ENCODE results near the gene FITM2.
"Not testable (repeated sequence)": the region's sequence is repeated elsewhere in the genome, so short reads cannot be mapped to it uniquely, and the experiment has no call there.

The FITM2 gene

DNA sequence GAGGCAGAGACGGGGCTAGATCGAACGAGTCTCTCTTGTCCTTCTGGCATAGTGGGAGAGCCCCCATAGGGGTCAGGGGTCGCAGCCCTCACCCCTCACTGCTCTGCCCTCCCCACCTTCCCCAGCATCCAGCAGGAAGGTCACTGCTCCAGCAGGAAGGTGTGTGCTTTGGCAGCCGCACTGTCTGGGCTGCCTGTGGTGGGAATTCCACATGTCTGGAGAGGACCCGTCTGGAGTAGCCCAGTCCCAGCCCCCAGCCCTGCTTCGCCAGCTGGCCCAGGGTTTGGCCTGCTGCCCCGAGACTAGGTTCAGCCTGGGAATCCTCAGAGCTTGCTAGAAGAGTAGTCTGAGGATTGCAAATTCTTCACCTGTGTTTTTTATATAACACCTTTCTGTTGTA is 23.3 kb upstream of the FITM2 start:
- no peak overlapping the region for H3K4me3 ChIP-seq (ENCODE audit: low read depth, low read length)
- no peak for TF ChIP-seq CTCF (IDR thresholded peaks at IDR 0.05; ENCODE audit: borderline replicate concordance, insufficient read depth, low read depth, low read length)

- no peak overlapping the region for H3K4me3 ChIP-seq (ENCODE audit: low read depth, low read length)
- TF ChIP-seq CTCF (IDR thresholded peaks at IDR 0.05; ENCODE audit: borderline replicate concordance, insufficient read depth, low read depth, low read length) = no peak
Measured at GRCh38 chr20:44331201-44331600, 20.2 kb upstream of the FITM2 start.

DNA sequence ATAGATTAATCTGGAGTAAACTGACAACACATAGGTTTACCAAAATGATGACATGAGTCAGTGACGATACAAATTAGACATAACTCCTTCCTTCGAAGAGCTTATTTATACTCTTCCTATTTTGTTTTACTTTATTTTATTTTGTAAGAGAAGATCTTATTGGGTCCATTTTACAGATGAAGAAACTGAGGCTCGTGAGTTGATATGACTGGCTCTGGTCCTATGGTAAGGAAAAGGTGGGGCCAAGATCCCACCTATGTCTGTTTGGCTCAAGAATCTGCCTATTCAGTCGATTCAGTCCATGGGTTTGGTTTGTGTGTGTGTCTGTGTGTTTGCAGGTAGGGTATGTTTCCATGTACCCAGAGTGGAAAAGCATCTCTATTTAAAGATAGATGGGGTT is 17.4 kb upstream of the FITM2 start:
- no peak overlapping the region for H3K4me3 ChIP-seq (ENCODE audit: low read depth, low read length)
- TF ChIP-seq CTCF (IDR thresholded peaks at IDR 0.05; ENCODE audit: borderline replicate concordance, insufficient read depth, low read depth, low read length) = no peak

DNA sequence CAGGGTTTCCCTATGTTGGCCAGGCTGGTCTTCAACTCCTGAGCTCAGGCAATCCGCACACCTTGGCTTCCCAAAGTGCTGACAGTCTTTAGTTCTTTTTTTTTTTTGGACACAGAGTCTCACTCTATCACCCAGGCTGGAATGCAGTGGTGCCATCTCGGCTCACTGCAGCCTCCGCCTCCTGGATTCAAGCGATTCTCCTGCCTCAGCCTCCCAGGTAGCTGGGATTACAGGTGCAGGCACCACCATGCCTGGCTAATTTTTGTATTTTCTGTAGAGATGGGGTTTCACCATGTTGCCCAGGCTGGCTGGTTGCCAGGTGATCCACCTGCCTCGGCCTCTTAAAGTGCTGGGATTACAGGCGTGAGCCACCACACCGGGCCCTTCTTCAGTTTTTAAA is 16.7 kb upstream of the FITM2 start:
- not testable (repeated sequence) for H3K4me3 ChIP-seq (ENCODE audit: low read depth, low read length)

- TF ChIP-seq CTCF (IDR thresholded peaks at IDR 0.05; ENCODE audit: borderline replicate concordance, insufficient read depth, low read depth, low read length) = 0 out of 2 replicates have a peak, but pooled peaks have one; percentile 15
Measured at GRCh38 chr20:44326391-44327159, 15.6 kb upstream of the FITM2 start.

DNA sequence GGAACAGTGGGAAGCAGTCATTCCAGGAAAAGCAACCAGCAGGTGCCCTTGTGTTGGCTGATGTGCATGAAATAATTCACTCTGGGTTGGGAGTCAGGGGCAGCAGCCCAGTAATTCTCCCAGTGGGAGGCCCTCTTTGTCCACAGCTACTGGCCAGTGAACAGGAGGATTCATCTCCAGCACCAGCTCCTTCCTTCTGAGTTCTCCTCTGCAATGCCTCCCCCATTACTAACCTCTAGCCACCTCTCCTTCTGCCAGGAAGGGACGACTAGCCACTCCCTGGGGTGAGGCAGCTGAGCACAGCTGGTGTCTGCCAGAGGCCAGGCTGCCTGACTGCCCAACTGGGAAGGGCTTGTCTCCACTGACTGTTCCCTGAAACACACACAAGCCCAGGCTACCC is 13.3 kb upstream of the FITM2 start:
- TF ChIP-seq CTCF (IDR thresholded peaks at IDR 0.05; ENCODE audit: borderline replicate concordance, insufficient read depth, low read depth, low read length) = no peak
- H3K4me3 ChIP-seq (ENCODE audit: low read depth, low read length) = no peak overlapping the region

More at GRCh38 chr20:44326391-44327159, 15.6 kb upstream of the FITM2 start:
- no peak overlapping the region for H3K4me3 ChIP-seq (ENCODE audit: low read depth, low read length)

- no peak overlapping the region for H3K4me3 ChIP-seq (ENCODE audit: low read depth, low read length)
- TF ChIP-seq CTCF (IDR thresholded peaks at IDR 0.05; ENCODE audit: borderline replicate concordance, insufficient read depth, low read depth, low read length) = no peak
Measured at GRCh38 chr20:44319839-44320422, 8.9 kb upstream of the FITM2 start.

Measured in GM12875 (cell line).